ENCODE results near the gene ESRRA.
"Not testable (repeated sequence)": the region's sequence is repeated elsewhere in the genome, so short reads cannot be mapped to it uniquely, and the experiment has no call there.

The ESRRA gene

GRCh38 chr11:64314146-64314804 is 9.0 kb downstream of the ESRRA start:
- DNase-seq = no peak

- no peak for DNase-seq
These were observed 9.7 kb downstream of the ESRRA start for GRCh38 chr11:64314805-64315561.

- DNase-seq = not testable (repeated sequence)
These were observed 10.6 kb downstream of the ESRRA start for GRCh38 chr11:64315667-64316526.

- DNase-seq = peak; percentile 45
These were observed 11.5 kb downstream of the ESRRA start for GRCh38 chr11:64316672-64317324.

- DNase-seq = peak; percentile 98
These were observed 12.1 kb downstream of the ESRRA start, which contains the start of gene TRMT112 for GRCh38 chr11:64317325-64317960. TRMT112 (minus strand) TSS chr11:64317559; CDS start chr11:64317526, 33 bp downstream.

- peak; percentile 90 for DNase-seq
These were observed 12.8 kb downstream of the ESRRA start, which contains the start of gene PRDX5 for GRCh38 chr11:64317961-64318765. PRDX5 (plus strand) TSS chr11:64318121; CDS start chr11:64318216, 95 bp downstream.

GRCh38 chr11:64318766-64319761 is 13.7 kb downstream of the ESRRA start:
- DNase-seq = no peak

- no peak for DNase-seq
These were observed 15.2 kb downstream of the ESRRA start for GRCh38 chr11:64320556-64320955.

GRCh38 chr11:64321026-64321425 is 15.7 kb downstream of the ESRRA start:
- no peak for DNase-seq

GRCh38 chr11:64321533-64321932 is 16.2 kb downstream of the ESRRA start:
- peak; percentile 79 for DNase-seq

- DNase-seq = no peak
These were observed 17.6 kb downstream of the ESRRA start for GRCh38 chr11:64322925-64323260.

- DNase-seq = no peak
These were observed 18.0 kb downstream of the ESRRA start for GRCh38 chr11:64323373-64323772.

GRCh38 chr11:64323984-64324383 is 18.7 kb downstream of the ESRRA start:
- DNase-seq = not testable (repeated sequence)

- DNase-seq = no peak
These were observed 19.6 kb downstream of the ESRRA start for GRCh38 chr11:64324692-64325469.

GRCh38 chr11:64327375-64327774 is 22.1 kb downstream of the ESRRA start:
- no peak for DNase-seq

- no peak for DNase-seq
These were observed 22.7 kb downstream of the ESRRA start for GRCh38 chr11:64327993-64328392.

- DNase-seq = no peak
These were observed 25.6 kb downstream of the ESRRA start for GRCh38 chr11:64330888-64331287.

GRCh38 chr11:64331569-64332371 is 26.4 kb downstream of the ESRRA start:
- peak; percentile 46 for DNase-seq

All from DMS79 treated with DMSO at 0.1 percent for 48 hours (cell line).